Prostate gland (tissue), 2 donors: ENCODE data around the gene TFF1.

Source experiments
- CTCF ChIP-seq, 4 experiments: fragments of 200-600 bp in 2 of 4; fragments of 450-650 bp in 2 of 4; sonication (generic) in 2 of 4; IDR thresholded peaks; 1 replicate in 3 of 4; 2 replicates in 1 of 4; pipeline ENCODE4 v1.5.1; 2016 to 2019; ENCODE audit warnings: antibody characterized with exemption in 4 of 4, mild to moderate bottlenecking in 2 of 4, moderate library complexity in 2 of 4
- POLR2A ChIP-seq: fragments of 450-650 bp; IDR thresholded peaks from one replicate; pipeline ENCODE4 v1.6.1; 2016; ENCODE audit warnings: antibody characterized with exemption, mild to moderate bottlenecking
- POLR2AphosphoS5 ChIP-seq: sonication (generic); formaldehyde crosslinking; IDR thresholded peaks from one replicate; pipeline ENCODE4 v1.6.1; 2017; ENCODE audit warnings: antibody characterized with exemption

- no peak for TF ChIP-seq CTCF (IDR thresholded peaks at IDR 0.05)
- TF ChIP-seq POLR2AphosphoS5, result no peak
- TF ChIP-seq POLR2A, result no peak
These were observed 11.6 kb upstream of the TFF1 start for GRCh38 chr21:42377951-42378340.
